CD4-positive, alpha-beta memory T cell (primary cell): ENCODE data around the gene UBAP2L. TPM values are rescaled to one million over a fixed set of nuclear protein-coding genes. Genes with fewer than 3 reads are reported as not detected.
"Not testable (repeated sequence)": the region's sequence is repeated elsewhere in the genome, so short reads cannot be mapped to it uniquely, and the experiment has no call there.

Experiments used
- CTCF ChIA-PET: fragments of 350-600 bp; sonication (Branson Sonifier 250); formaldehyde crosslinking; loops from one replicate; lab custom pipeline; 2021; ENCODE audit warnings: inconsistent platforms; ENCODE audit not compliant: partially characterized antibody; lab: Charles Lee
- POLR2A ChIA-PET: fragments of 350-600 bp; sonication (Branson Sonifier 250); formaldehyde crosslinking; loops from one replicate; lab custom pipeline; 2021; ENCODE audit not compliant: partially characterized antibody; lab: Charles Lee
- DNase-seq, 5 donors: peaks; one replicate each; pipeline versions ENCODE4 v3.0.0 to v3.0.0-alpha.2; 2020 to 2022; ENCODE audit warnings: mixed read lengths in 1 of 5
- H3K27ac ChIP-seq: one replicate; pipeline ENCODE4 v1.7.0; 2013; ENCODE audit warnings: low read depth, low read length
- H3K27me3 ChIP-seq: 2 replicates; pipeline ENCODE4 v1.7.0; 2013; ENCODE audit warnings: mild to moderate bottlenecking, low read length, moderate library complexity; ENCODE audit not compliant: insufficient read depth
- H3K36me3 ChIP-seq: 2 replicates; pipeline ENCODE4 v1.7.0; 2013; ENCODE audit warnings: mild to moderate bottlenecking, low read length, moderate library complexity; ENCODE audit not compliant: insufficient read depth
- H3K4me1 ChIP-seq: 2 replicates; pipeline ENCODE4 v1.7.0; 2013; ENCODE audit warnings: mild to moderate bottlenecking, low read length, moderate library complexity; ENCODE audit not compliant: insufficient read depth
- H3K4me3 ChIP-seq, 2 donors: one replicate each; pipeline ENCODE4 v1.7.0; 2013; ENCODE audit warnings: low read length in 2 of 2, mild to moderate bottlenecking in 1 of 2
- H3K9me3 ChIP-seq, 2 donors: one replicate each; pipeline ENCODE4 v1.7.0; 2013; ENCODE audit warnings: low read length in 2 of 2, control low read depth in 1 of 2; ENCODE audit not compliant: control insufficient read depth in 1 of 2
- H3K27ac Mint-ChIP-seq, 7 donors: one replicate each; pipeline ENCODE4 v1.8.0; 2020 to 2021; ENCODE audit warnings: mixed read lengths in 7 of 7, mild to moderate bottlenecking in 6 of 7, inconsistent platforms in 3 of 7, moderate library complexity in 3 of 7
- H3K27me3 Mint-ChIP-seq, 2 donors: one replicate each; pipeline ENCODE4 v1.8.0; 2020 to 2021; ENCODE audit warnings: mixed read lengths in 2 of 2
- H3K36me3 Mint-ChIP-seq, 2 donors: one replicate each; pipeline ENCODE4 v1.8.0; 2020 to 2021; ENCODE audit warnings: mixed read lengths in 2 of 2, inconsistent platforms in 1 of 2, mild to moderate bottlenecking in 1 of 2
- H3K4me1 Mint-ChIP-seq, 4 donors: one replicate each; pipeline ENCODE4 v1.8.0; 2020 to 2021; ENCODE audit warnings: mixed read lengths in 4 of 4, mild to moderate bottlenecking in 1 of 4
- H3K4me3 Mint-ChIP-seq, 8 donors: one replicate each; pipeline ENCODE4 v1.8.0; 2020 to 2021; ENCODE audit warnings: mixed read lengths in 8 of 8, mild to moderate bottlenecking in 7 of 8, moderate library complexity in 6 of 8, inconsistent platforms in 3 of 8
- H3K9me3 Mint-ChIP-seq, 8 donors: one replicate each; pipeline ENCODE4 v1.8.0; 2020 to 2021; ENCODE audit warnings: mixed read lengths in 8 of 8, mild to moderate bottlenecking in 5 of 8, inconsistent platforms in 3 of 8, moderate library complexity in 1 of 8
- intact Hi-C: fragments of 100-400 bp; cut with micrococcal nuclease; formaldehyde crosslinking; loops from one replicate; pipeline ENCODE4 v1.15.1; 2023
- polyA plus RNA-seq, 2 donors: library from polyadenylated mRNA; unstranded; fragments of 300-500 nt; fragmentation: Illumina TruSeq; gene quantifications; one replicate each; pipeline ENCODE4 v1.2.3, GENCODE V29; 2021
- total RNA-seq, 2 experiments: library from RNA; stranded (reverse); gene quantifications; one replicate each; pipeline ENCODE4 v1.2.3, GENCODE V29; 2021

UBAP2L gene
- total and polyA plus RNA-seq, 4 experiments from 2014 or later, result 33.5 to 189 (median 127) TPM

GRCh38 chr1:154221278-154222001, 685 bp downstream of the UBAP2L start:
- H3K9me3 Mint-ChIP-seq, result peaks cover 0 to 4% (median 0%) of the 10 kb centered on the region in 8 donors
- peaks cover 24 to 52% of the 10 kb centered on the region in 2 donors for H3K36me3 Mint-ChIP-seq
- Histone ChIP-seq H3K27ac (peak overlapping the region; percentile 97), H3K36me3 (peaks cover 28% of the 10 kb centered on the region), H3K4me1 (peaks cover 77% of the 10 kb centered on the region), H3K9me3 (no peaks in the 10 kb centered on the region), H3K4me3 (peak overlapping the region; percentile 70 to 99), H3K27me3 (no peaks in the 10 kb centered on the region)
- intact Hi-C loops, result loop anchor here (2.0 kb wide), 1 partner anchor 113 kb away; no protein-coding TSS in a partner anchor
- H3K4me1 Mint-ChIP-seq, result peaks cover 59 to 89% (median 75%) of the 10 kb centered on the region in 4 donors
- no peaks in the 10 kb centered on the region for H3K27me3 Mint-ChIP-seq
- ChIA-PET POLR2A (interaction anchor here (0.9 to 2.2 kb wide), 8 partner anchors 40 to 954 kb away, joined by 3 to 13 read pairs (median 4); partner anchors contain the start of gene PBXIP1), CTCF (interaction anchor here (0.9 to 2.3 kb wide), 4 partner anchors 22 to 113 kb away, joined by 3 to 6 read pairs (median 4); no protein-coding TSS in a partner anchor)
- H3K4me3 Mint-ChIP-seq, result peak overlapping the region; percentile 92 to 100 (median 97)
- DNase-seq, result peak; percentile 74 to 85 (median 77)
- H3K27ac Mint-ChIP-seq, result peak overlapping the region; percentile 89 to 99 (median 99)

- DNase-seq, result no peak
- H3K4me3 Mint-ChIP-seq, result peak overlapping the region; percentile 92 to 100 (median 97)
- intact Hi-C loops, result no loop called here
- H3K4me1 Mint-ChIP-seq, result peaks cover 59 to 86% (median 73%) of the 10 kb centered on the region in 4 donors
- peak overlapping the region in 1 of 2 donors; percentile 99 for H3K4me3 ChIP-seq
- POLR2A ChIA-PET, result interaction anchor here (0.6 to 1.8 kb wide), 6 partner anchors 19 to 231 kb away, joined by 3 to 5 read pairs (median 3); partner anchors contain the start of gene HAX1
- H3K36me3 ChIP-seq, result peaks cover 32% of the 10 kb centered on the region
- peaks cover 73% of the 10 kb centered on the region for H3K4me1 ChIP-seq
- CTCF ChIA-PET, result interaction anchor here (0.9 to 2.3 kb wide), 3 partner anchors 23 to 113 kb away, joined by 4 to 6 read pairs (median 6); no protein-coding TSS in a partner anchor
- peak overlapping the region; percentile 97 for H3K27ac ChIP-seq
- H3K27me3 Mint-ChIP-seq, result no peaks in the 10 kb centered on the region
- no peaks in the 10 kb centered on the region for H3K27me3 ChIP-seq
- peaks cover 21 to 58% of the 10 kb centered on the region in 2 donors for H3K36me3 Mint-ChIP-seq
- H3K27ac Mint-ChIP-seq, result peak overlapping the region; percentile 89 to 99 (median 98)
- peaks cover 0 to 4% (median 0%) of the 10 kb centered on the region in 8 donors for H3K9me3 Mint-ChIP-seq
- H3K9me3 ChIP-seq, result no peaks in the 10 kb centered on the region
These were observed 1.8 kb downstream of the UBAP2L start for GRCh38 chr1:154222518-154222917.

GRCh38 chr1:154222918-154223317, 2.2 kb downstream of the UBAP2L start:
- H3K9me3 Mint-ChIP-seq, result peaks cover 0 to 1% (median 0%) of the 10 kb centered on the region in 8 donors
- H3K27me3 ChIP-seq, result no peaks in the 10 kb centered on the region
- H3K27me3 Mint-ChIP-seq, result no peaks in the 10 kb centered on the region
- peak overlapping the region; percentile 15 to 99 (median 90) for H3K27ac Mint-ChIP-seq
- H3K36me3 ChIP-seq, result peaks cover 32% of the 10 kb centered on the region
- peak overlapping the region; percentile 48 to 99 (median 67) for H3K4me3 Mint-ChIP-seq
- no peaks in the 10 kb centered on the region for H3K9me3 ChIP-seq
- H3K36me3 Mint-ChIP-seq, result peaks cover 22 to 58% of the 10 kb centered on the region in 2 donors
- H3K27ac ChIP-seq, result no peak overlapping the region
- no peak overlapping the region for H3K4me3 ChIP-seq
- no peak for DNase-seq
- H3K4me1 ChIP-seq, result peaks cover 69% of the 10 kb centered on the region
- intact Hi-C loops, result no loop called here
- ChIA-PET POLR2A (interaction anchor here (0.6 to 1.8 kb wide), 6 partner anchors 18 to 232 kb away, joined by 3 to 5 read pairs (median 3); partner anchors contain the start of gene HAX1), CTCF (interaction anchor here (0.5 to 2.3 kb wide), 4 partner anchors 24 to 113 kb away, joined by 3 to 6 read pairs (median 5); no protein-coding TSS in a partner anchor)
- peaks cover 58 to 82% (median 70%) of the 10 kb centered on the region in 4 donors for H3K4me1 Mint-ChIP-seq

GRCh38 chr1:154223621-154224020, 2.9 kb downstream of the UBAP2L start:
- ChIA-PET CTCF (interaction anchor here (0.5 to 0.7 kb wide), 2 partner anchors 80 to 111 kb away, joined by 3 read pairs; no protein-coding TSS in a partner anchor), POLR2A (interaction anchor here (0.7 to 1.5 kb wide), 2 partner anchors 18 to 92 kb away, joined by 3 to 5 read pairs; no protein-coding TSS in a partner anchor)
- intact Hi-C loops, result no loop called here
- Mint-ChIP-seq H3K4me3 (peak overlapping the region in 4 of 8 donors; percentile 32 to 99 (median 96)), H3K36me3 (peaks cover 21 to 57% of the 10 kb centered on the region in 2 donors), H3K4me1 (peaks cover 54 to 75% (median 64%) of the 10 kb centered on the region in 4 donors), H3K27ac (peak overlapping the region in 6 of 7 donors; percentile 38 to 99 (median 90)), H3K27me3 (no peaks in the 10 kb centered on the region), H3K9me3 (peaks cover 0 to 1% (median 0%) of the 10 kb centered on the region in 8 donors)
- DNase-seq, result no peak
- Histone ChIP-seq H3K36me3 (peaks cover 30% of the 10 kb centered on the region), H3K4me1 (peaks cover 62% of the 10 kb centered on the region), H3K27me3 (no peaks in the 10 kb centered on the region), H3K4me3 (no peak overlapping the region), H3K9me3 (no peaks in the 10 kb centered on the region), H3K27ac (peak overlapping the region; percentile 19)

GRCh38 chr1:154225370-154225769, 4.6 kb downstream of the UBAP2L start:
- no peak overlapping the region for H3K4me3 ChIP-seq
- peaks cover 50% of the 10 kb centered on the region for H3K4me1 ChIP-seq
- peaks cover 42% of the 10 kb centered on the region for H3K36me3 ChIP-seq
- no peaks in the 10 kb centered on the region for H3K9me3 ChIP-seq
- no peak for DNase-seq
- H3K36me3 Mint-ChIP-seq, result peaks cover 23 to 53% of the 10 kb centered on the region in 2 donors
- peaks cover 0 to 1% (median 0%) of the 10 kb centered on the region in 8 donors for H3K9me3 Mint-ChIP-seq
- intact Hi-C loops, result no loop called here
- POLR2A ChIA-PET, result interaction anchor here (1.4 kb wide), 1 partner anchor 11 kb away, joined by 3 read pairs; no protein-coding TSS in a partner anchor
- CTCF ChIA-PET, result no interaction called here
- no peaks in the 10 kb centered on the region for H3K27me3 Mint-ChIP-seq
- peak overlapping the region in 6 of 7 donors; percentile 16 to 84 (median 60) for H3K27ac Mint-ChIP-seq
- H3K4me1 Mint-ChIP-seq, result peaks cover 44 to 60% (median 50%) of the 10 kb centered on the region in 4 donors
- H3K4me3 Mint-ChIP-seq, result peak overlapping the region in 1 of 8 donors; percentile 9
- no peak overlapping the region for H3K27ac ChIP-seq
- H3K27me3 ChIP-seq, result no peaks in the 10 kb centered on the region

- H3K4me1 ChIP-seq, H3K4me3 ChIP-seq, H3K27ac Mint-ChIP-seq, H3K4me3 Mint-ChIP-seq, H3K27me3 ChIP-seq, H3K9me3 ChIP-seq, H3K27ac ChIP-seq, H3K9me3 Mint-ChIP-seq, DNase-seq, intact Hi-C loops, H3K27me3 Mint-ChIP-seq: not testable (repeated sequence)
- H3K36me3 ChIP-seq, result peaks cover 66% of the 10 kb centered on the region
- Mint-ChIP-seq H3K4me1 (peaks cover 4 to 16% (median 12%) of the 10 kb centered on the region in 4 donors), H3K36me3 (peaks cover 47 to 77% of the 10 kb centered on the region in 2 donors)
- ChIA-PET CTCF (interaction anchor here (1.0 kb wide), 2 partner anchors 11 to 104 kb away, joined by 3 read pairs; a partner anchor contains a TSS), POLR2A (interaction anchor here (1.6 kb wide), 1 partner anchor 40 kb away, joined by 3 read pairs; no protein-coding TSS in a partner anchor)
These were observed 10.4 kb downstream of the UBAP2L start for GRCh38 chr1:154231112-154231511.
